ENCODE measurements around the gene TAL2.

GRCh38 chr9:105681313-105681712 is 19.1 kb downstream of the TAL2 start:
- TF ChIP-seq POLR2A (IDR thresholded peaks at IDR 0.05) (no peak), CTCF (IDR thresholded peaks at IDR 0.05) (no peak)

Data from uterus (tissue), 2 donors.